Kidney epithelial cell (primary cell): ENCODE data around the gene FAM20C. TPM values are rescaled to one million over a fixed set of nuclear protein-coding genes. Genes with fewer than 3 reads are reported as not detected.
"Not testable (repeated sequence)": the region's sequence is repeated elsewhere in the genome, so short reads cannot be mapped to it uniquely, and the experiment has no call there.

Source experiments
- DNase-seq: peaks from one replicate; pipeline ENCODE4 v3.0.0-alpha.2; 2010; ENCODE audit warnings: low read depth
- H3K27me3 ChIP-seq: 2 replicates; pipeline ENCODE4 v1.6.0; 2011; ENCODE audit warnings: low read length; ENCODE audit not compliant: control insufficient read depth, insufficient read depth
- H3K36me3 ChIP-seq: 2 replicates; pipeline ENCODE4 v1.5.1; 2011; ENCODE audit warnings: low read length; ENCODE audit not compliant: control insufficient read depth, insufficient read depth
- H3K4me3 ChIP-seq: 2 replicates; pipeline ENCODE4 v1.5.1; 2011; ENCODE audit warnings: low read depth, mild to moderate bottlenecking, control low read depth, low read length
- CTCF ChIP-seq: IDR thresholded peaks from 2 replicates; pipeline ENCODE4 v1.5.1; 2011; ENCODE audit warnings: mild to moderate bottlenecking, moderate library complexity, low read length, control low read depth, inconsistent platforms; ENCODE audit not compliant: insufficient read depth, poor library complexity, severe bottlenecking
- total RNA-seq: library from RNA; depleted of rRNA; stranded (reverse); fragments of >200 nt; gene quantifications from 2 replicates; pipeline ENCODE4 v1.2.3, GENCODE V29; 2015

The FAM20C gene
- total RNA-seq, 1 donor from 2014 or later = 39.1 TPM

- peaks cover 1% of the 10 kb centered on the region for H3K36me3 ChIP-seq
- no peak for DNase-seq
- no peak overlapping the region for H3K4me3 ChIP-seq
- no peak for TF ChIP-seq CTCF
- no peaks in the 10 kb centered on the region for H3K27me3 ChIP-seq
These were observed 68.3 kb downstream of the FAM20C start for GRCh38 chr7:260441-261281.

- Histone ChIP-seq H3K36me3 (peaks cover 1% of the 10 kb centered on the region), H3K27me3 (no peaks in the 10 kb centered on the region), H3K4me3 (no peak overlapping the region)
- no peak for DNase-seq
- no peak for TF ChIP-seq CTCF
These were observed 69.2 kb downstream of the FAM20C start for GRCh38 chr7:261341-262250.

GRCh38 chr7:262251-262572 lies 69.8 kb downstream of the FAM20C start:
- no peak for TF ChIP-seq CTCF
- Histone ChIP-seq H3K36me3 (peaks cover 1% of the 10 kb centered on the region), H3K4me3 (no peak overlapping the region), H3K27me3 (no peaks in the 10 kb centered on the region)
- no peak for DNase-seq

- H3K4me3 ChIP-seq, DNase-seq: not testable (repeated sequence)
- TF ChIP-seq CTCF = peak; percentile 22
These were observed 70.4 kb downstream of the FAM20C start for GRCh38 chr7:262631-263311.

GRCh38 chr7:263483-264351 lies 71.3 kb downstream of the FAM20C start:
- peak; percentile 35 for TF ChIP-seq CTCF
- H3K4me3 ChIP-seq, H3K36me3 ChIP-seq, DNase-seq, H3K27me3 ChIP-seq: not testable (repeated sequence)

More at GRCh38 chr7:262631-263311, 70.4 kb downstream of the FAM20C start:
- H3K36me3 ChIP-seq, H3K27me3 ChIP-seq: not testable (repeated sequence)
